Stimulated activated CD8-positive, alpha-beta memory T cell treated with anti-CD3 and anti-CD28 coated beads, Interleukin-15, amount 100 ng/mL, for 48 hours (primary cell): ENCODE data around the gene AGAP1.

Source experiments
- DNase-seq, 2 donors: peaks; one replicate each; pipeline ENCODE4 v3.0.0-alpha.2; 2020; ENCODE audit warnings: low read depth in 2 of 2

AGAP1 gene

GRCh38 chr2:235688511-235689426 is 194.9 kb downstream of the AGAP1 start:
- DNase-seq, result no peak

DNA sequence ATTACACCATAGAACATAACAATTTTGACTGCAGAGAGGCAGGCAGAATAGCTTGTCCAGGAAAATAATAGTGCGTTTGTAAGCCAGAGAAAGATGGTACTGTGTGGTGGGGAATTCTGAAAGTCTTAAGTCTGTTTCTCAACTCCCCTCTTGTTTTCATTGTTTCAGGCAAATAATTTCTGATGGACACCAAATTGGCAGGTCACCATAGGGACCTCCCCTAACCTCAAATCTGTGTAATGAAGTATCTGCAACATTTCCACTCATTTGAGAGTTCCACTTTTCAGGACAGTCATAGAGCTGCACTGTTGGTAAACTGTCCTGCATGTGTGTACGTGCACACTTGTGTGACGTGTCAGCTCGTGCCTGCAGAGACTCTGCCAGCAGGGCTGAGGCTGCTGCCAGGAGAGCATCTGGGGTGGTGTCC is 195.6 kb downstream of the AGAP1 start:
- no peak for DNase-seq

DNA sequence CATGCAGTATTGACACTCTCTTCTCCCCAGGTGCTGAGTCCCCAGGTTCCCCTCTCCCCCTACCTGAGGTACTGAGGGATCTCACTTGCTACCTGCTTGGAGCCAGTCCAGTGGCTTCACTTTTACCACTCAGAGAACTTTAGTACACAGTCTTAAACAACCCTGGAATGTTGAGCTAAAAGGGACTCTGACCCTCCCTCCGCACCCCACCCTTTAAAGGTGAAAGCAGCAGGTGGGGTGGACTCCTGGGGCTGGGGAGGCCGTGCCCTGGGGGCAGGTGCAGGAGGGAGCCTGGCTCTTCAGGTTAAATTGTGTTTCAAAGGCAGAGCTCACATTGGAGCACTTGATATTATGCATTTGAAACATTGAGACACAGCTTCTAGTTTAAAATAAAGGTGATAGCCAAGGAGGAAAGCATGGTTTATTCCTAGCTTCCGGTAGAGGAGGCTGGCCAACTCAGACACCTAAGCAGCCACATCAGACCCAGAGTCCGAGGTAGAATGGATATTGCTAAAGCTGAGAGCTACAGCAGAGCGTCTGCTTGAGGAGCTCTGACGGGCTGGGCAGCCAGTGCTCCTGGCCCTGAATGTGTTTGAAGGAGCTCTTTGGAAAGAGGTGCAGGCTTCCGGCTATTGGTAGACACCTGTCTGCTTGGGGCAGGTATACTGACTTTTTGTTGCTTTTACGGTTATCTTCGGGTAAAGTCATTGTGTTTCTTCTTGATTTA is 196.4 kb downstream of the AGAP1 start:
- DNase-seq, result no peak

GRCh38 chr2:235690809-235691450 is 197.1 kb downstream of the AGAP1 start:
- no peak for DNase-seq

- no peak for DNase-seq
Observed at GRCh38 chr2:235692076-235692475, 198.2 kb downstream of the AGAP1 start.

- DNase-seq, result no peak
Observed at GRCh38 chr2:235692671-235693171, 198.9 kb downstream of the AGAP1 start.

DNA sequence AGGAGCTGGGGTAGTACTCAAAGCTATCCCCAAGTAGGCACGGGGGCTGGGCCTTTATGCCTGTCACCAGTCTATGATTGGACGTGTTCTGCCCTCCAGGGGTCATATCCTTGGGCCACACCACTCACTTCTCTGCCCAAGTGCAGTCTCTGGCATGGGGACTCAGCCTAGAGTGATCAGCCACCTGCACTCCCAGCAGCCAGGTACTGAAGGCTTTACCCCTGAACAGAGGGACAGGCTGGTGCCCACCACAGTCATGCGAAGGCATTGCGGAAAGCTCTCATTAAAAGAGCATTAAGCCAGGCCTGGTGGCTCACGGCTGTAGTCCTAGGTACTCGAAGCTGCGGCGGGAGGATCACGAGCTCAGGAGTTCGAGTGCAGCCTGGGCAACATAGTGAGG is 199.4 kb downstream of the AGAP1 start:
- DNase-seq, result no peak

DNA sequence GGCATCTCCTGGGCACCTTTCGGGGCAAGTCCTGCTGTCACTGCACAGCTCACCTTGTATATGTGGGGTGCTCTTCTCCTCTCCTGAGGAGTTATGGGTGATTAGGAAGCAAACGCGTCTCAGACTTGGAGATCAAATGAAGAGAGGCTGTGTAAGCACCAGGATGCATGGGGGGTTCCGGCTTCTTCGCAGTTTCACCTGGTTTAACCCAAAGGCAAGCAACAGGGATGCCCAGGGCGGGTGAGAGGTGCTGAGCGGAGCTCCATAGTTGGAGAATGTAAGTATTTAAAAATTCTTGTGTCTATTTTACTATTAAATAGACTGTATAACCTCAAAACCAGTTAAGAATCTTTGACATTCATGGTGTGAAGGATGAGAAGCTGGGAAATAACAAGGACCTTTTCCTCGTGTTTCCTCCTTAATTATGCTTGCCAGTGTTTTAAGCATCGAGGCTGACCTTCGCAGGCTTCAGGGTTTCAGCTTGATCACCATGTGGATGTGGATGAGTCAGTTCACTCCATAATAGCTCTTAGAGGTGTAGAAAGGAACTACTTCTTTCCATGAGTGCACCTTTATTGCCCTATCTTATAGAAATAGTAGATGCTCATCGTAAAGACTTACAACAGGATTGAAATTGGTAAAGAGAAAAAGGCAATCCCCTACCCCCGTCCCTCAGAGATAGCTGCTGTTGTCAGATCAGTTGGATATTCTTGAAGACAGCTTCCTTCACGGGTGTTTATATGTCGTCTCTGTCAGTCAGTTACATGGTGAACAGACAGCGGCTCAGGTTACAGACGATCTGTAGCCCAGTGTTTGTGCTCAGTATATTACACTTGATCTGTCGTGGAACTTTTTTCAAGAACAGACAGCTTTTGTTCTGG is 201.1 kb downstream of the AGAP1 start:
- DNase-seq, result no peak

DNA sequence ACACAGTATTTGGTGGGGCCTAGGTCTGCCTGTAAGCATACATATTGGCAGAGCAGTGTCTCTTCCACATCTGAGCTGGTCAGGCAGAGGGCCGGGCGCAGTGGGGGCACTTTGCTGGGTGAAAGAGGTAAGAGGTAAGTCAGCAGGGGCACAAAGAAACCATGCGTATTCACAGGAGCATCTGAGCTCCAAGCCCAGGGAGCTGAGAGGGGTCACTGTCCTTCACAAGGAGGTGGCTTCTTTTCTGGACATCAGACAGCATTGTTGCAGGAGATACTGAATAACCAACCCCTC is 201.7 kb downstream of the AGAP1 start:
- DNase-seq, result no peak

- DNase-seq, result no peak
Observed at GRCh38 chr2:235697041-235697440, 203.2 kb downstream of the AGAP1 start.

DNA sequence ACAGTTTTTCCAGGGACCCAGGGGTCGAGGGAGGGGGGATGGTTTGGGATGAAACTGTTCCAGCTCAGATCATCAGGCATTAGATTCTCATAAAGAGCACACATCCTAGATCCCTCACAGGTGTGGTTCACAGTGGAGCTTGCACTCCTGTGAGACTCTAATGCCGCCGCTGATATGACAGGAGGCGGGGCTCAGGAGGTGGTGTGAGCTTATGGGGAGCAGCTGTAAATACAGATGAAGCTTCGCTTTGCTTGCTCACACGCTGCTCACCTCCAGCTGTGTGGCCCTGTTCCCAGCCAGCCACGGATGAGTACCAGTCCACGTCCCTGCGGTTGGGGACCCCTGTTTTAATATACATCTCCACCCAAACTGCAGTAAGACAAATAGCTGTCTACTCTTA is 204.2 kb downstream of the AGAP1 start:
- no peak for DNase-seq

DNA sequence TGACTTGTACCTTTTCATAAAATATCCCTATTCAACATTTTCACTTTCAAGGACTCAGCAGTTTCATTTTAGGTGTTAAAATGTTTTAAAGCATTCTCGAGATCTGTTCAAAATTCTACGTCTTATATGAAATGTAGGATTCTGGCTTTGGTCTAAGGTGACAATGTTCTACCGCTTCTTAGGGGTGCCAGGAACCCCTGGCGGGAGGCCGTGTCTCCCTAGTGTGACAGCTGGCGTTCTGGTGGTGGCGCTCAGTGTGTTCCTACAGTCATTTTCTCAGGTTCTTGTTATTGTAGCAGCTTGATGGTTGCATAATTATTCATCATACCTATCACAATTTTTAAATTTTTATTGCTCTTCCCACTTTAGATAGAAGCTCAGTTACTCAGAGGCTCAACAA is 204.6 kb downstream of the AGAP1 start:
- no peak for DNase-seq

DNA sequence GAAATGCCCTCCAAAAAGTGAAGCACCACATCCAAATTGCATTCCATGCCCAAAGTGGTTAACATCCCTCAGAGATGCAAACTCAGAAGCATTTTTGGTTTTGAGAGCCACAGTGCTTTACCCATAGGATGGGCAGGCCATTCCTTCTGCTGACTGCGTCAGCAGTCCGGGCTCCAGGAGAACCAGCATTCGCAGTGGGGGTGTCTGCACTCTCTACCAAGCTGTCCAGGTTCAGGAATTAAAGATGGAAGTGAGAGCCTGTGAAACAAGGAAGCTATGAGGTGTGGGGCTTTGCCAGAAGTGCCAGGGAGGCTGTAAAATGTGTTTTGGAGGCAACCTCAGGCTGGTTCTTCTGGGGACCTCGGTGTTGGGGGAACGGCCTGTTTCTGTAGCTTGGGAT is 205.7 kb downstream of the AGAP1 start:
- DNase-seq, result no peak

- no peak for DNase-seq
Observed at GRCh38 chr2:235701206-235701981, 207.6 kb downstream of the AGAP1 start.

GRCh38 chr2:235702186-235702585 is 208.3 kb downstream of the AGAP1 start:
- DNase-seq, result no peak

DNA sequence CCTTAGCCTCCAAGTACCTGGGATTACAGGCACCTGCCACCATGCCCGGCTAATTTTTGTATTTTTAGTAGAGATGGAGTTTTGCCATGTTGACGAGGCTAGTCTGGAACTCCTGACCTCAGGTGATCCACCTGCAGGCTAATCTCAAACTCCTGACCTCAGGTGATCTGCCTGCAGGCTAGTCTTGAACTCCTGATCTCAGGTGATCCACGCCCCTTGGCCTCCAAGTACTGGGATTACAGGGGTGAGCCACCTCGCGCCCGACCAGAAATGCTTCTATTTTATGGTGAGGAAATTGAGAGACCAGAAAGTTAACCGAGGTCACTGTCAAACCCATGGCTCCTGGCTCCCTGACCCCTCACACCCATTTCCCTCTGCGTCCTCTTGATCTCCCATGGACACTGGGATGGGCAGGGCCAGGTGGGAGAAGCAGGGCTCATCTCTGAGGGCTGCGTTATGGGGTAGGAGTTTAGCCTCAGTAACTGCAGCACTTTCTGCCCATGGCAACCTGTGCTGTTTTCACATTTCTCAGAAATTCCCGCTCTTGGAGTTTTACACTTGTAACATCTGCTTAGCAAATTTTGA is 210.0 kb downstream of the AGAP1 start:
- DNase-seq, result no peak

GRCh38 chr2:235705296-235705695 is 211.5 kb downstream of the AGAP1 start:
- no peak for DNase-seq

DNA sequence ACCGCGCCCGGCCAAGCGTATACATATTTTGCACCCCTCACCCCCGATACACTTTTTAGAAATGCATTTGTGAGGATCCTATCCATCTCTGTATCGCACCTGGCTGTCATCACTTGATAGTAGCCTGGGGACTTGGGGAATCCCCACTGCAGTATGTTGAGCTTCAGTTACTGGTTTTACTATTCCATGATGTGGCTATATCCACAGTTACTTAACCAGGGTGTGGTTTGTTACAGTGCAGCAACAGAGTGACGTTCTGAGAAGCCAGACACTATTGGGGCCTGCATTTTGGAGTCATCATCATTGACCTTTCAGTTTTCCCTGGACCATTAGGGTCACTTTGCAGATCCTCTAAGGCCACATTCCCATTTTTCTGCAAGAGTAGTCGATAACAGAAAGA is 212.7 kb downstream of the AGAP1 start:
- no peak for DNase-seq

- DNase-seq, result no peak
Observed at GRCh38 chr2:235707411-235708096, 213.7 kb downstream of the AGAP1 start.
